K562 treated with DMSO at 1 percent for 12 hours (cell line): ENCODE results near the gene KIF1A. TPM values are rescaled to one million over a fixed set of nuclear protein-coding genes. Genes with fewer than 3 reads are reported as not detected.

ENCODE experiments used
- total RNA-seq: library from RNA; unstranded; fragments of 300-600 nt; gene quantifications from 2 replicates; pipeline ENCODE4 v1.2.3, GENCODE V29; 2022; ENCODE audit not compliant: insufficient read depth

Gene KIF1A
- 1.1 TPM in 1 of 2 replicates, not detected in the other for total RNA-seq

GRCh38 chr2:240819858-240820606 lies at the start of gene KIF1A:
KIF1A (minus strand) TSS chr2:240820219; CDS start chr2:240797752, 22,467 bp downstream.

GRCh38 chr2:240868286-240869108 lies 48.5 kb upstream of the KIF1A start, which contains the start of gene AGXT:
AGXT (plus strand) TSS chr2:240868824; CDS start chr2:240868866, 42 bp downstream.

GRCh38 chr2:240691631-240692420 lies 128.2 kb downstream of the KIF1A start, which contains the start of gene AQP12A:
AQP12A (plus strand) TSS chr2:240691866; CDS start chr2:240691914, 48 bp downstream.

GRCh38 chr2:240682431-240683224 lies 137.4 kb downstream of the KIF1A start, which contains the start of gene AQP12B:
AQP12B (minus strand) TSS chr2:240682885; CDS start chr2:240682837, 48 bp downstream.

Other genes with a start within 250 kb of the KIF1A start
- 14.3 and 17.3 TPM in 2 replicates for gene CAPN10, start 233.5 kb downstream of the KIF1A start, total RNA-seq
- gene GPR35, start 194.7 kb downstream of the KIF1A start, total RNA-seq = 1.3 and 2.3 TPM in 2 replicates
- not detected in 2 replicates for gene AQP12B, start 137.3 kb downstream of the KIF1A start, total RNA-seq
- gene AQP12A, start 128.4 kb downstream of the KIF1A start, total RNA-seq = not detected in 2 replicates
- not detected in 2 replicates for gene AGXT, start 48.6 kb upstream of the KIF1A start, total RNA-seq
- gene MAB21L4, start 75.9 kb upstream of the KIF1A start, total RNA-seq = not detected in 2 replicates
- gene CROCC2, start 86.1 kb upstream of the KIF1A start, total RNA-seq = not detected in 2 replicates
- gene SNED1, start 178.4 kb upstream of the KIF1A start, total RNA-seq = 0.17 TPM in 1 of 2 replicates, not detected in the other